Keratinocyte (primary cell): Measurements from ENCODE around the gene PLEKHF1. TPM values are rescaled to one million over a fixed set of nuclear protein-coding genes. Genes with fewer than 3 reads are reported as not detected.

Experiments
- DNase-seq: peaks from one replicate; pipeline ENCODE4 v3.0.0-alpha.2; 2011; ENCODE audit warnings: low read depth, missing footprints, low spot score
- FAIRE-seq: peaks from 2 replicates; lab custom pipeline; 2011; peaks lifted over from hg19 to GRCh38; lab: Jason Lieb, UNC
- H2AFZ ChIP-seq: 2 replicates; pipeline ENCODE4 v1.6.0; 2012; ENCODE audit warnings: low read length, control low read depth, inconsistent platforms; ENCODE audit not compliant: control insufficient read depth
- H3K27ac ChIP-seq: 2 replicates; pipeline ENCODE4 v1.5.1; 2011; ENCODE audit warnings: low read length; ENCODE audit not compliant: control insufficient read depth, insufficient read depth
- H3K27me3 ChIP-seq: 3 replicates; pipeline ENCODE4 v1.6.0; 2011; ENCODE audit warnings: low read length; ENCODE audit not compliant: control insufficient read depth, insufficient read depth; ENCODE audit errors: extremely low read depth
- H3K36me3 ChIP-seq, 2 experiments: 2 replicates in 1 of 2; 3 replicates in 1 of 2; pipeline ENCODE4 v1.5.1; 2011; ENCODE audit warnings: low read length in 2 of 2, mild to moderate bottlenecking in 1 of 2; ENCODE audit not compliant: control insufficient read depth in 2 of 2, insufficient read depth in 2 of 2; ENCODE audit errors: extremely low read depth in 1 of 2
- H3K4me1 ChIP-seq: 3 replicates; pipeline ENCODE4 v1.5.1; 2011; ENCODE audit warnings: low read length; ENCODE audit not compliant: control insufficient read depth, insufficient read depth; ENCODE audit errors: extremely low read depth
- H3K4me2 ChIP-seq: 3 replicates; pipeline ENCODE4 v1.6.0; 2011; ENCODE audit warnings: low read depth, low read length; ENCODE audit not compliant: control insufficient read depth, insufficient read depth; ENCODE audit errors: extremely low read depth
- H3K4me3 ChIP-seq, 3 experiments: fragments of 200-600 bp in 1 of 3; sonication (generic) in 1 of 3; 2 replicates in 2 of 3; 3 replicates in 1 of 3; pipeline ENCODE4 v1.5.1; 2011 to 2016; ENCODE audit warnings: low read length in 3 of 3, mild to moderate bottlenecking in 3 of 3, control low read depth in 2 of 3, inconsistent platforms in 1 of 3, low read depth in 1 of 3, mixed read lengths in 1 of 3, mixed run types in 1 of 3, moderate library complexity in 1 of 3; ENCODE audit not compliant: control insufficient read depth in 2 of 3, insufficient read depth in 2 of 3; ENCODE audit errors: extremely low read depth in 1 of 3
- H3K79me2 ChIP-seq: 2 replicates; pipeline ENCODE4 v1.6.0; 2012; ENCODE audit warnings: low read length; ENCODE audit not compliant: control insufficient read depth, insufficient read depth
- H3K9ac ChIP-seq: 3 replicates; pipeline ENCODE4 v1.6.0; 2011; ENCODE audit warnings: low read length; ENCODE audit not compliant: control insufficient read depth, insufficient read depth; ENCODE audit errors: extremely low read depth
- H3K9me1 ChIP-seq: 3 replicates; pipeline ENCODE4 v1.6.0; 2011; ENCODE audit warnings: low read length; ENCODE audit not compliant: control insufficient read depth, insufficient read depth; ENCODE audit errors: extremely low read depth
- H3K9me3 ChIP-seq: 2 replicates; pipeline ENCODE4 v1.5.1; 2012; ENCODE audit warnings: low read depth, low read length; ENCODE audit not compliant: control insufficient read depth
- H4K20me1 ChIP-seq: 3 replicates; pipeline ENCODE4 v1.6.0; 2011; ENCODE audit warnings: low read length; ENCODE audit not compliant: control insufficient read depth, insufficient read depth; ENCODE audit errors: extremely low read depth
- CTCF ChIP-seq, 3 experiments: IDR thresholded peaks in 1 of 3; conservative IDR thresholded peaks in 1 of 3; optimal IDR thresholded peaks in 1 of 3; 2 replicates in 2 of 3; 3 replicates in 1 of 3; pipeline versions ENCODE3 to v1.5.1; 2011; ENCODE audit warnings: low read length in 3 of 3, mild to moderate bottlenecking in 3 of 3, moderate library complexity in 2 of 3, control low read depth in 1 of 3, inconsistent platforms in 1 of 3; ENCODE audit not compliant: insufficient read depth in 2 of 3; ENCODE audit errors: extremely low read depth in 1 of 3
- EZH2 ChIP-seq: IDR thresholded peaks from one replicate; pipeline ENCODE4 v1.6.1; 2012; ENCODE audit warnings: inconsistent platforms, mild to moderate bottlenecking, low read length, moderate library complexity
- dilution Hi-C: fragments of 300-500 bp; cut with MboI; formaldehyde crosslinking; loops from one replicate; pipeline ENCODE4 v1.7.0; 2020; ENCODE audit warnings: low sequenced_read_pairs; ENCODE audit not compliant: extremely low pct_ligation_motif_present
- polyA plus RNA-seq, 5 experiments: library from polyadenylated mRNA; depleted of rRNA in 3 of 5; stranded (reverse) in 3 of 5; stranded (forward) in 1 of 5; unstranded in 1 of 5; fragments of >200 nt; gene quantifications; 1 replicate in 1 of 5; 2 replicates in 3 of 5; 3 replicates in 1 of 5; pipeline versions ENCODE4 v1.2.1 to v1.2.3, GENCODE V29; 2011 to 2012; ENCODE audit warnings: missing spikeins in 2 of 5, low read depth in 1 of 5, low replicate concordance in 1 of 5

The PLEKHF1 gene
- polyA plus RNA-seq, 1 donor (not counting 4 experiments of a cell fraction or from before 2014, with no cell fraction given): 9.4 TPM

- H3K4me1 ChIP-seq: no peaks in the 10 kb centered on the region
- H3K27ac ChIP-seq: no peak overlapping the region
- no peak overlapping the region for H3K4me2 ChIP-seq
- no peak for DNase-seq
- H4K20me1 ChIP-seq: no peaks in the 10 kb centered on the region
- no peak for FAIRE-seq
- no peaks in the 10 kb centered on the region for H3K36me3 ChIP-seq
- no peaks in the 10 kb centered on the region for H3K27me3 ChIP-seq
- no peaks in the 10 kb centered on the region for H3K9me1 ChIP-seq
- H3K9me3 ChIP-seq: no peaks in the 10 kb centered on the region
- dilution Hi-C loops: no loop called here
- H2AFZ ChIP-seq: no peak overlapping the region
- H3K9ac ChIP-seq: no peak overlapping the region
- H3K4me3 ChIP-seq: no peak overlapping the region
- TF ChIP-seq CTCF (optimal IDR thresholded peaks at IDR 0.05 in 1 of 3, IDR thresholded peaks at IDR 0.05 in 1 of 3, conservative IDR thresholded peaks at IDR 0.05 in 1 of 3; ENCODE audit: extremely low read depth in 1 of 3, insufficient read depth in 2 of 3, low read length in 3 of 3): no peak
- TF ChIP-seq EZH2: no peak
- no peaks in the 10 kb centered on the region for H3K79me2 ChIP-seq
Observed at GRCh38 chr19:29635963-29636362, 29.3 kb upstream of the PLEKHF1 start.

GRCh38 chr19:29636553-29637360 lies 28.5 kb upstream of the PLEKHF1 start:
- Histone ChIP-seq H3K4me1 (no peaks in the 10 kb centered on the region), H3K9ac (no peak overlapping the region), H2AFZ (no peak overlapping the region), H3K79me2 (no peaks in the 10 kb centered on the region), H3K4me2 (no peak overlapping the region), H3K27ac (no peak overlapping the region), H3K27me3 (no peaks in the 10 kb centered on the region), H3K9me1 (no peaks in the 10 kb centered on the region), H3K9me3 (no peaks in the 10 kb centered on the region), H3K4me3 (no peak overlapping the region), H3K36me3 (no peaks in the 10 kb centered on the region), H4K20me1 (no peaks in the 10 kb centered on the region)
- FAIRE-seq (no peak), DNase-seq (no peak)
- TF ChIP-seq CTCF (optimal IDR thresholded peaks at IDR 0.05 in 1 of 3, IDR thresholded peaks at IDR 0.05 in 1 of 3, conservative IDR thresholded peaks at IDR 0.05 in 1 of 3; ENCODE audit: extremely low read depth in 1 of 3, insufficient read depth in 2 of 3, low read length in 3 of 3): no peak
- TF ChIP-seq EZH2: no peak
- dilution Hi-C loops: no loop called here
